Measurements from ENCODE around the gene FAXDC2.

DNA sequence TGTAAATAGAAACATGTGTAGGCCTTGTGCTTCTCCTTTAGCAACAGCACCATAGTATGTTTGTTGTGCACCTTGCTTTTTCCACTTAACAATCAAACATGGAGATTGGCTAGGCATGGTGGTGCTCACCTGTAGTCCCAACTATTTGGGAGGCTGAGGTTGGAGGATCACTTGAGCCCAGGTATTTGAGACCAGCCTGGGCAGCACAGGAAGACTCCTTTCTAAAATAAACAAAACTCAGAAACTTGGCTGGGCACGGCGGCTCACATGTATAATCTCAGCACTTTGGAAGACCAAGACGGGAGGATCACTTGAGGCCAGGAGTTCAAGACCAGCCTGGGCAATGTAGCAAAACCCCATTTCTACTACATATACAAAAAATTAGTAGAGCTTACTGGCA, 948 bp upstream of the FAXDC2 start:
- no peak for TF ChIP-seq POLR2AphosphoS5 (IDR thresholded peaks at IDR 0.05)
- TF ChIP-seq CTCF (IDR thresholded peaks at IDR 0.05 in 8 of 11, conservative IDR thresholded peaks at IDR 0.05 in 3 of 11) = no peak
- no peak for TF ChIP-seq POLR2A (IDR thresholded peaks at IDR 0.05)
